Measurements from ENCODE around the gene LY6G5C. TPM values are rescaled to one million over a fixed set of nuclear protein-coding genes. Genes with fewer than 3 reads are reported as not detected.

LY6G5C gene
- polyA plus RNA-seq, 1 experiment: 2.0 TPM

DNA sequence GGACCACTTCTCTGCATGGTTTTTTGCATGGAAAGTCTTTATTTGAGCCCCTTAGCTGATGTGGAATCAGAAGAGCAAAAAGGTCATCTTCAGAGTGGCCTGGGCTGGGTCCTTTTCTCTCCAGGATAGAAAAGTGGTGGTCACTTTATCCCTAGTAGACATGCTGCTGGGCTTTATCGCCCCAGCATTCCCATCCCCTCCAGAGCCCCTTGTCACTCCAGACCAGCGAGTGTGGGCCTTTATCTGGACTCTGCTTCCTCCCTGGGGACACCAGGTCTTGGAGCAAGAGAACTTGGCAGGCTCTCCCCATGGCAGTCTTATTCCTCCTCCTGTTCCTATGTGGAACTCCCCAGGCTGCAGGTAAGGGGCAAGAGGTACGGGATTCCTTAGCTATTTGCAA, 25.7 kb upstream of the LY6G5C start, which contains the start of gene LY6G6F:
Gene LY6G6F, plus strand, starts transcription at position 268 of the 400 bp plus-strand sequence. Its CDS starts 41 bp downstream, at position 309.
- POLR2A ChIA-PET: no interaction called here

DNA sequence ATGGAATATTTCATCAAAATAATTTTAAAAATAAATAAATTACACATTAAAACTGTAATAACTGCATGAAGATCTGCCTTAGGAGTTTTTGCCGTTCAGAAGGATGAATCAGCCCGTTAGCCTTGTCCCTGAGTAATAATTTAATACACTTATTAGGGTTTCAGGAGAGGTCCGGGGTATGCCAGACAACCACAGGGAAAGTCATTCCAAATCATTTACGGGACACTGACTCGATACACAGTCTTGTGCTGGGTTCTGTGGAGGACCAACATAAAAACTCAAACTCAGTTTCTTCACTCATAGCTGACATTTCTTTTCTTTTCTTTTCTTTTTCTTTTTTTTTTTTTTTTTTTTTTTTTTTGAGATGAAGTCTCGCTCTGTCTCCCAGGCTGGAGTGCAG, 25.1 kb upstream of the LY6G5C start:
- H3K4me3 ChIP-seq (ENCODE audit: low read depth, low read length): no peak overlapping the region
- peaks cover 6% of the 10 kb centered on the region for H3K27me3 ChIP-seq (ENCODE audit: control insufficient read depth, insufficient read depth, low read length)
- no peak for DNase-seq (ENCODE audit: low read depth, low spot score)
- TF ChIP-seq, protein P1, sequence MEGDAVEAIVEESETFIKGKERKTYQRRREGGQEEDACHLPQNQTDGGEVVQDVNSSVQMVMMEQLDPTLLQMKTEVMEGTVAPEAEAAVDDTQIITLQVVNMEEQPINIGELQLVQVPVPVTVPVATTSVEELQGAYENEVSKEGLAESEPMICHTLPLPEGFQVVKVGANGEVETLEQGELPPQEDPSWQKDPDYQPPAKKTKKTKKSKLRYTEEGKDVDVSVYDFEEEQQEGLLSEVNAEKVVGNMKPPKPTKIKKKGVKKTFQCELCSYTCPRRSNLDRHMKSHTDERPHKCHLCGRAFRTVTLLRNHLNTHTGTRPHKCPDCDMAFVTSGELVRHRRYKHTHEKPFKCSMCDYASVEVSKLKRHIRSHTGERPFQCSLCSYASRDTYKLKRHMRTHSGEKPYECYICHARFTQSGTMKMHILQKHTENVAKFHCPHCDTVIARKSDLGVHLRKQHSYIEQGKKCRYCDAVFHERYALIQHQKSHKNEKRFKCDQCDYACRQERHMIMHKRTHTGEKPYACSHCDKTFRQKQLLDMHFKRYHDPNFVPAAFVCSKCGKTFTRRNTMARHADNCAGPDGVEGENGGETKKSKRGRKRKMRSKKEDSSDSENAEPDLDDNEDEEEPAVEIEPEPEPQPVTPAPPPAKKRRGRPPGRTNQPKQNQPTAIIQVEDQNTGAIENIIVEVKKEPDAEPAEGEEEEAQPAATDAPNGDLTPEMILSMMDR (IDR thresholded peaks at IDR 0.05; ENCODE audit: low read depth, low read length): no peak
- no peaks in the 10 kb centered on the region for H3K9me3 ChIP-seq (ENCODE audit: control insufficient read depth, insufficient read depth, low read length)
- no peak overlapping the region for H3K27ac ChIP-seq (ENCODE audit: low read depth, low read length)
- CTCF ChIA-PET: no interaction called here
- POLR2A ChIA-PET: no interaction called here

More for the DNA sequence above, 25.7 kb upstream of the LY6G5C start, which contains the start of gene LY6G6F:
- H3K27ac ChIP-seq (ENCODE audit: low read depth, low read length): no peak within 1 kb of the TSS
- peaks cover 11% of the 10 kb centered on the region for H3K27me3 ChIP-seq (ENCODE audit: control insufficient read depth, insufficient read depth, low read length)
- H3K4me3 ChIP-seq (ENCODE audit: low read depth, low read length): no peak within 1 kb of the TSS
- no peaks in the 10 kb centered on the region for H3K9me3 ChIP-seq (ENCODE audit: control insufficient read depth, insufficient read depth, low read length)
- no peak for DNase-seq (ENCODE audit: low read depth, low spot score)
- TF ChIP-seq, protein P1 (IDR thresholded peaks at IDR 0.05; ENCODE audit: low read depth, low read length): no peak
- CTCF ChIA-PET: no interaction called here

DNA sequence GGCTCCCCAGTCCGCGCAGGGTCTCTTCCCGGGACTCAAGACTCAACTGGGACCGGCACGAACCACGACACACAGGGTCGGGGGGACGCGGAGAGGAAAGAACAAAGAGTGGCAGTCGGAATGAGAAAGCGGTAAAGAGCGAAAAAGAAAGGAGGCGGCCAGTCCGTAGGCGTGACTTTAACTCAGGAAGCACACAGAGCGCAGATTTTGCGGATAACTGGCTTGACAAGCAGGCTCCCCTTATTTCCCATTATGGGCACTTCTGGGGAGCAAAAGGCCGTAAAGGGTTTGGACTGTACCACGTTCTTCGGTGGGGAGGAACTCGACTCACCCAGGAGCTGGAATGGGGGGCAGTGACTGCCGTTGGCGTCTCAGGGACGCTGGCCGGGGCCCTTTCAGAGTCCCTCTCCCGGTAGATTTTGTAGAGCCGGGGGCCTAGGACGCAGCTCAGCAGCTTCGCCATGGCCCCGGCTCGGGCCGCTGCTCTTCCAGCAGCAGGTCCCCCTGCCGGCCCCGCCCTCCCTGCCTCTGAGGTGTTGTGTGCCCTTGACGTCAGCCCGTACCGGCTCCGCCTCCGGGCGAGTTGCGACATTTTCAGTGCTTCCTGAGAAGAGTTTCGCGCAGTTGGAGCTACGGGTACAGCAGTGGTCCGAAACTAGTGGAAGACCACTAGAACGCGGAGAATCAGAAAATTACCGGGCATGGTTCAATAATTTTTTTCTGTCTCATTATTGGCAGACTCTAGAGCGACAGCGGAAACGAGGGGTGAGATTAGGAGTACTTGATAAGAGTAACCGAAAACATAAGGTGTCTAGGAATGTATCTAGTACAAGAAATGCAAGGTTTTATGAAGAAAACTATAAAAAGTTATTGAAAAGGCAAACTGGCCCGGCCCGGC, 22.2 kb upstream of the LY6G5C start, which contains the start of gene ABHD16A:
Gene ABHD16A, minus strand, starts transcription at position 506 of the 898 bp plus-strand sequence. Its CDS starts 43 bp downstream, at position 463.
- DNase-seq (ENCODE audit: low read depth, low spot score): peak; percentile 95
- CTCF ChIA-PET: interaction anchor here (1.0 to 2.5 kb wide), 6 partner anchors 10 to 127 kb away, joined by 3 to 12 read pairs (median 6); partner anchors contain the start of gene LSM2
- Histone ChIP-seq H3K27ac (ENCODE audit: low read depth, low read length) (peak within 1 kb of the TSS; percentile 94), H3K9me3 (ENCODE audit: control insufficient read depth, insufficient read depth, low read length) (no peaks in the 10 kb centered on the region), H3K27me3 (ENCODE audit: control insufficient read depth, insufficient read depth, low read length) (no peaks in the 10 kb centered on the region), H3K4me3 (ENCODE audit: low read depth, low read length) (peak within 1 kb of the TSS; percentile 98)
- POLR2A ChIA-PET: interaction anchor here (0.7 to 2.7 kb wide), 11 partner anchors 8 to 161 kb away, joined by 3 to 9 read pairs (median 5); partner anchors contain the start of genes C6orf47, GPANK1, HSPA1B and LSM2
- TF ChIP-seq, protein P1 (IDR thresholded peaks at IDR 0.05; ENCODE audit: low read depth, low read length): no peak

DNA sequence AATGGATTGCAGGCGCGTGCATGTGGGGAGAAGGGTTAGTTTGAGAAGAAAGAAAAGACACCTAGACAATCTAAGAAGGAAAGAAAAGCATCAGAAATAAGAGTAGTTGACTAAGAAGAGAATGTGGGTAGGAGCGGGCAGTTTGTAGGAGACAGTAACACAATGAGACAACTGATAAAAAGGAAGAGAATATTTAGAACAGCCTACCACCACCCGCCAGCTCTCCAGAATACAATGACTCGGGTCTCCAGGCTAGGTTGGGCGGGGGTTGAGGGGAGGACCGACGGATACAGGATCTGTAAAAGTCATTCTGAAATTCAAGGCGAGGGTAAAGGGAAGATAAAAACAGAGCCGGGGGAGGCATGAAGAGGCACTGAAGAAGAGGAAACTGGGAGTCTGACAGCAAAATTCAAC, 21.5 kb upstream of the LY6G5C start:
- TF ChIP-seq, protein P1 (IDR thresholded peaks at IDR 0.05; ENCODE audit: low read depth, low read length): no peak
- no peaks in the 10 kb centered on the region for H3K27me3 ChIP-seq (ENCODE audit: control insufficient read depth, insufficient read depth, low read length)
- peak overlapping the region; percentile 98 for H3K4me3 ChIP-seq (ENCODE audit: low read depth, low read length)
- H3K9me3 ChIP-seq (ENCODE audit: control insufficient read depth, insufficient read depth, low read length): no peaks in the 10 kb centered on the region
- no peak for DNase-seq (ENCODE audit: low read depth, low spot score)
- ChIA-PET CTCF (interaction anchor here (1.2 to 2.5 kb wide), 2 partner anchors 10 to 67 kb away, joined by 3 to 11 read pairs; no protein-coding TSS in a partner anchor), POLR2A (interaction anchor here (0.7 to 2.7 kb wide), 7 partner anchors 7 to 132 kb away, joined by 3 to 9 read pairs (median 5); partner anchors contain the start of genes C6orf47, GPANK1, HSPA1B and LSM2)
- peak overlapping the region; percentile 94 for H3K27ac ChIP-seq (ENCODE audit: low read depth, low read length)
